Measurements from ENCODE around the gene RTN4R.

RTN4R gene

GRCh38 chr22:20257212-20258020 lies 10.7 kb downstream of the RTN4R start:
- no peak for DNase-seq (ENCODE audit: low spot score)

DNA sequence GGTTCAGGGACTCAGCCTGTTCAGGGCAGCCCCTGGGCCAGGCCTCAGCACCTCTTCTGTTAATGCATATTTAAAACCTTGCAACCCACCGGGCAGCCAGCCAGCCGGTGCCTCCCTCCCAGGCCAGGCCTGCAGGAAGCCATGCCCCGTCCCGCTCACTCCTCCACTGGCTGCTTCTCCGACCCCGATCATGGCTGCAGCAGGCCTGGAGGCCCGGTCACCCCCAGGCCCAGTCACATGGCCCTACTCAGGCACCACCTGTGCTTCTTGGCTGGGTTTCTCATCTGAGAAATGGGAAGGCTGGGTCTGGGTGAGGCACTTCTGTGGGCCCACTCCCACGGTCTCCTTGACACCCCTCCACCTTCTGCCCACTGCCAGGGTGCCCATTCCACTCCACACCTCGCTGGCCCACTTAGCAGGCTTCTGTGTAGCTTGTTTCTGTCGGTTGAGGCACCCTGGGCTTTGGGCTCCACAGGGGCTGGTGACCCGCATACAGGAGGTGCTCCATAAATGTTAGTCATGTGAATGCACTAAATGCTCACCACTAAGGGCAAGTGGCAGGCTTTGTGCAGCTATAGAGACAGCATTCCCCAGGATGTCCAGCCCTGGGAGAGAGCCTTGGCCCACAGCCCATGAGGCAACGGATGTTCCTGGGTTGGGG lies 11.4 kb downstream of the RTN4R start:
- no peak for DNase-seq (ENCODE audit: low spot score)

DNA sequence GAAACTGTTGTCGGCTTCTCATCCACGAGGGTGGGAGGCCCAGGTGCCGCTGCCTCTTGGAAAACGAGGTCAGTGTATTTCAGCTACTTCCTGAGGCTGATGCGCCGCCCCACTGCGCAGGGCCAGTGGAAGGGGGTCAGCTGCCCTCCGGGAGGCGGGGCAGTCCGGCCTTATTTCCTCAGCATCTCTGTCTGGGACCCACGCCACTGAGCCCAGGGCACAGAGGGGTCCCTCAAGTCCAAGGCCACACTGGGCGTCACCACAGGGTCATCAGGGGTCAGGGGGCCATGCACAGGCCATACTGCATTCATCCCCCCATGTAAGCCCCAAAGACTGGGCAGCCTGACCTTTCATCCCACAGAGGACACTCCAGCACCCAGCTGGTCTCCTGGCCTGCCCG lies 12.1 kb downstream of the RTN4R start:
- no peak for DNase-seq (ENCODE audit: low spot score)

- DNase-seq (ENCODE audit: low spot score) = no peak
These were observed 12.9 kb downstream of the RTN4R start for GRCh38 chr22:20254975-20255946.

- DNase-seq (ENCODE audit: low spot score) = no peak
These were observed 15.0 kb downstream of the RTN4R start for GRCh38 chr22:20253161-20253560.

DNA sequence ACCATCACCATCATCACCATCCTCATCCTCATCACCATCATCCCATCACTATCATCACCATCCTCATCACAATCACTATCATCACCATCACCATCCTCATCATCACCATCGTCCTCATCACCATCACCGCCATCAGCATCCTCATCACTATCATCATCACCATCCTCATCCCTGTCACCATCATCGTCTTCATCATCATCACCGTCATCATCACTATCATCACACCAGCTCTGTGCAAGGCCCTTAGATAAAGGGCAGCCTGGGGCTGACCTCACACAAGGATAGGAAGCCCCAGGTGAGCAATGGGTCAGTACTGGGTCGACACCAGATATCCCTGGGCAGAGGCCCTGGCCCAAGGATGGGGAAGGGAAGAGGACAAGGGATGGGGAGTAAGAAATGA lies 16.1 kb downstream of the RTN4R start:
- no peak for DNase-seq (ENCODE audit: low spot score)

- no peak for DNase-seq (ENCODE audit: low spot score)
These were observed 16.6 kb downstream of the RTN4R start for GRCh38 chr22:20251491-20251890.

DNA sequence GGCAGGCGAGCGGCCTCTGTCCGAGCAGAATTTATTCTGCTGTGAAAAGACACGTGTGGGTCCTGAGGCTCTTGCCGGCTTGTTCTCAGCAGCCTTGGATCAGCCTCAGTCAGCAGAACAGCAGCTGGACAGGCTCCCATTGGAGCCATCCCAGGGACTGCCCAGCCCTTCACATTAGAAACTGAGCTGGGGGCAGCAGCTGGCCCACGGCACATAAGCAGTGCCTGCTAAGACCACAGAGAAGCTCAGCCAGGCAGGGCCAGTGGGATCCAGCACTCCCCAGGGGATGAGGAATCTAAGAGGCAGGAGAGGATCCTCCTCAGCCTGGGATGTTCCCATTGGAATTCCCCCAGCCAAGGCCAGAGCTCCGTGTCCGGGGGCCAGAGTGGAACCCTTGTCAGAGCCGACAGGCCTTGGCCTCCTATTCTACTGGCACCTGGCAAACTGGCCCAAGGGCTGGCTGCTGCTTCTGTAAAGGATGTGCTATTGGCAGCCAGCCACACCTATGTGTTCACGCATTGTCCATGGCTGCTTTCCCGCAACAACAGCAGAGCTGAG lies 18.2 kb downstream of the RTN4R start:
- peak; percentile 17 for DNase-seq (ENCODE audit: low spot score)

GRCh38 chr22:20248461-20248978 lies 19.6 kb downstream of the RTN4R start:
- DNase-seq (ENCODE audit: low spot score) = no peak

- DNase-seq (ENCODE audit: low spot score) = no peak
These were observed 20.4 kb downstream of the RTN4R start for GRCh38 chr22:20247608-20248171.

GRCh38 chr22:20247010-20247505 lies 21.1 kb downstream of the RTN4R start:
- peak; percentile 22 for DNase-seq (ENCODE audit: low spot score)

GRCh38 chr22:20246368-20247009 lies 21.6 kb downstream of the RTN4R start:
- DNase-seq (ENCODE audit: low spot score) = no peak

DNA sequence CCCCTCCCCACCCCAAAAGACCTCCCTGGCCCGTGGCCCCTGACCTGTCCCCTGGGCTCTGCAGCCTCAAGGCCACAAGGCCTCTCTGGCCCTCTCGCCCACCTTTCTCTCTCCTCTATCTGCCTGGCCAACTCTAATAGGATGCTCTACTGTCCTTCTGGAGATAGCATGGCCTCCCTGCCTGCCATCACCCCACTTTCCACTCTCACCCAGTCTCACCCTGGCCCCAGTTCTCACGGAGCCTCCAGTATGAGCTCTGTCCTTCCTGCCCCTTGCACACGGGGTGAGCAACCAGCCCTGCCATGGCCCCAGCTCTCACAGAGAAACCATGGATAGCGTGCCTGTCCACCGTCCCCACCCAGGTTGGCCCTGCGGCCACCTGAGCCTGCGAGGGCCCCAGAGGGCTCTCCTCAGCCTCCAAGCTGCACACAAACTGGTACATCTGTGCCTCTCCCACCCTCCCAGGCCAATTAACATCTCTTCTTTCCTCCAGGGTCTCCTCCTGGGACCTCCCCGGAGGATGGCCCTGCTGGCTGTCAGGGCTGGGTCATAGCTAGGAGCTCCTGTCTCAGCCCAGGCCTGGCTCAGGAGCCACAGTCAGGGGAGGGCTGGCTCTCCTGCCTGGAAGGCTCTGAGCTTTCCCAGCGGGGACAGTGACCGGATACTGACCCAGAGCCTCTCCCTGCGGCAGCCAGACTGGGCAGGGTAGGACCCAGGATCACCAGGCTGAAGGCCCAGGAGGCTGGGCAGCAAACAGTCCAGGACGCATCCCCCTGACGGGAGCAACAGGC lies 22.3 kb downstream of the RTN4R start:
- DNase-seq (ENCODE audit: low spot score) = no peak

- peak; percentile 17 for DNase-seq (ENCODE audit: low spot score)
These were observed 23.2 kb downstream of the RTN4R start for GRCh38 chr22:20244691-20245576.

DNA sequence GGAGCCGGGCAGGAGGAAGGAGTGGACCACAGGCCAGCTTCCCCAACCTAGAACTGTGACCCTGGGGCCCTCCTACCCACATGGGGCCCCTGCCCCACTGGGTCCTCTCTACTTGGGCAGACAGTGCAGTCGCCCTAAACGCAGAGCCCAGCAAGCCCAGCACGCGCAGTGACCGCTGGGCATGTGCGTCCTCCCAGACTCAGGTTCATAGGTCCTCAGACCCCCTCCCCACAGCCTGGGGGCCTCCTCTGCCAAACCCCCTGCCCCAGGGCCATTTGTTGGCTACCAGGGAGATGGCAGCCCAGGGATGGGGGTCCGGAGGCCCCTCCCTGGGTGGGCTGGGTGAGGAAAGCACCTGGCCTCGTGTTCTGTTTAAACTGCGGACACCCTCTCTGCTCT lies 23.9 kb downstream of the RTN4R start:
- DNase-seq (ENCODE audit: low spot score) = no peak

GRCh38 chr22:20243537-20244249 lies 24.4 kb downstream of the RTN4R start:
- peak; percentile 65 for DNase-seq (ENCODE audit: low spot score)

DNA sequence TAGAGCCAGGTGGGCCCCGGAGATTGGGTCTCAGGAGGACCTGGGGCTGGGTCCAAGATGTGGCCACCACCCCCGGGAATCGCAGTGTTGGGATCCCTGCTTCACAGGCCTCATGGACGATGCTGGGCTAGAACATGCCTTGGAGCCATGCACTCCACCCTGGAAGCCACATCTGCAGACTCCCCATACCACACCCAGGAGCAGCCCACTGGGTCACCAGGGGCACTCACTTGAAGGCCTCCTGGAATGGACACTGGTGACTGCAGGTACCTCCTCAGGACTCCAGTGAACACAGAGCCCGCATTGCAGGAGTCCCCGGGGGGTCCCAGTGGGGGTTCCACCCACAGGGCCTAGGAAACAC lies 25.0 kb downstream of the RTN4R start:
- no peak for DNase-seq (ENCODE audit: low spot score)

DNA sequence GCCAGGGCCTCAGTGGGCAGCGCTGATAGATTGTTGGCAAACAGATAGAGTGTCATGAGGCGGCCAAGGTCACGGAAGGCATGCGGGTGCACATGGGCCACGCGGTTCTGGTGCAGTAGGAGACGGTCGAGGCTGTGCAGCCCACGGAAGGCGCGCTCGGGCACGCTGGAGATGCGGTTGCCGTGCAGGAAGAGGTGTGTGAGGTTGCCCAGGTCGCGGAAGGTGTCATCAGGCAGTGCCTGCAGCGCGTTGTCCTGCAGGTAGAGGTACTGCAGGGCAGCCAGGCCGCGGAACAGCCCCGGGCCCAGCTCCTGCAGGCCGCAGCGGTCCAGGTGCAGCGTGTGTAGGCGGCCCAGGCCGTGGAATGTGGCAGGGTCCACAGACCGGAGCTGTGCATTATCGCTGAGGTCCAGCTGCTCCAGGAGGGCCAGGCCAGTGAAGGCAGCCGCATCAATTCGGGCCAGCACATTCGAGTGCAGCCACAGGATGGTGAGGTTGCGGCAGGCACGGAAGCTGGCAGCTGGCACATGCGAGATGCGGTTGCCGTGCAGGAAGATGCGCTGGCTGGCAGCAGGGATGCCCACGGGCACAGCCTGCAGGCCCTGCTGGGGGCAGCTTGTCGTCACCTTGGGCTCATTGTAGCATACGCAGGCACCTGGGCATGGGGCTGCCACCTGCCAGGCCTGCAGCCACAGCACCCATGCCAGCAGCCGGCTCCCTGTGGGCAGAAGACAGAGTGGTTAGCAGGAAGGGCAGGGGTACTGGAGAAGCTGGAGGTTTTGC lies 25.5 kb downstream of the RTN4R start:
- DNase-seq (ENCODE audit: low spot score) = no peak

All from kidney tubule cell (primary cell).